Astrocyte (in vitro differentiated cells and primary cell): ENCODE results near the gene ADAMTS12.

ENCODE experiments used
- CTCF ChIP-seq: IDR thresholded peaks from 2 replicates; pipeline ENCODE4 v1.5.1; 2011; ENCODE audit warnings: low read depth, mild to moderate bottlenecking, inconsistent platforms, low read length, moderate library complexity; ENCODE audit not compliant: insufficient read depth
- EZH2 ChIP-seq: IDR thresholded peaks from 2 replicates; pipeline ENCODE4 v1.6.1; 2012; ENCODE audit warnings: mild to moderate bottlenecking, low read length, inconsistent platforms; ENCODE audit not compliant: insufficient read depth

GRCh38 chr5:33588654-33589372 is 303.0 kb downstream of the ADAMTS12 start:
- TF ChIP-seq CTCF (no peak), EZH2 (no peak)
